Fibroblast of pulmonary artery (primary cell): ENCODE results near the gene COL4A2.

Experiments used
- DNase-seq: peaks from one replicate; pipeline ENCODE4 v3.0.0-alpha.2; 2010; ENCODE audit warnings: low read depth
- H3K4me3 ChIP-seq: replicated peaks from 2 replicates; pipeline ENCODE4 v1.5.1; 2011; ENCODE audit warnings: low read depth, mild to moderate bottlenecking, control low read depth, low read length, moderate library complexity
- TF ChIP-seq, protein P1 (sequence below): IDR thresholded peaks from 2 replicates; pipeline ENCODE4 v1.5.1; 2011; ENCODE audit warnings: mild to moderate bottlenecking, control low read depth, low read length, inconsistent platforms; ENCODE audit errors: missing control alignments

COL4A2 gene

DNA sequence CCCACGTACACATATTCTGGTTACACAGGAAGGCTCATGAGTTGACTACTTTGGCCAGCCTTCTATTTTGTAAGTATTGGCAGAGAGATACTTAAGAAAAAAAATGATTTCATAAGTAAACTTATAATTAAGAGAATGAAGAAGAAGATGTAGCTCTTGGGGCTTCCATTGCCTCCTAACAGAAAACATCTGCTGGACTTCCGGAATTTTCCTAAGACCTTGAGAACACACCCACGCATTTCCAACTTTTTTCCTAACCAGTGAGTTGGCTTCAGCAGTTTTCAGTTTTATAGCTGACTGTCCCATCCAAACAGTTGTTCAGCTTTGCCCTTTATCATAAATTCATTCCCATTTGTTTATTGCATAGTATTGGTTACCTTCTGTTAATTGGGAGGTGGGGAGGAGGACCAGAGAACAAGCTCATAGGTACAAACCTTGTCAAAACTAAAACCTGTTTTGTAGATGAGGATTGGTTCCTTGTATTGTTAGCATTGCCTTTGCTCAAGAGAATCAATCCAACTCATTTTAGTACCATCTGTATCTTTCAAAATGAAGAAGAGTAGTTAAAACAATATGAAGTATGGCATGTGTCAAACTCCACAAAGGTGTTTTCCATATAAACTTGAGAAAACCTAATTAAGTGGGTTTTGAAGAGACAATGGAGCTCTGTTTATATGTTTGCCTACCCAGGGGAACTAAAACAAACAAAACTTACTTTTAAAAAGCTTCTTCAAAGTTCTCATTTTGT is 93.9 kb downstream of the COL4A2 start:
- TF ChIP-seq, protein P1, sequence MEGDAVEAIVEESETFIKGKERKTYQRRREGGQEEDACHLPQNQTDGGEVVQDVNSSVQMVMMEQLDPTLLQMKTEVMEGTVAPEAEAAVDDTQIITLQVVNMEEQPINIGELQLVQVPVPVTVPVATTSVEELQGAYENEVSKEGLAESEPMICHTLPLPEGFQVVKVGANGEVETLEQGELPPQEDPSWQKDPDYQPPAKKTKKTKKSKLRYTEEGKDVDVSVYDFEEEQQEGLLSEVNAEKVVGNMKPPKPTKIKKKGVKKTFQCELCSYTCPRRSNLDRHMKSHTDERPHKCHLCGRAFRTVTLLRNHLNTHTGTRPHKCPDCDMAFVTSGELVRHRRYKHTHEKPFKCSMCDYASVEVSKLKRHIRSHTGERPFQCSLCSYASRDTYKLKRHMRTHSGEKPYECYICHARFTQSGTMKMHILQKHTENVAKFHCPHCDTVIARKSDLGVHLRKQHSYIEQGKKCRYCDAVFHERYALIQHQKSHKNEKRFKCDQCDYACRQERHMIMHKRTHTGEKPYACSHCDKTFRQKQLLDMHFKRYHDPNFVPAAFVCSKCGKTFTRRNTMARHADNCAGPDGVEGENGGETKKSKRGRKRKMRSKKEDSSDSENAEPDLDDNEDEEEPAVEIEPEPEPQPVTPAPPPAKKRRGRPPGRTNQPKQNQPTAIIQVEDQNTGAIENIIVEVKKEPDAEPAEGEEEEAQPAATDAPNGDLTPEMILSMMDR: no peak
- DNase-seq: peak; percentile 95
- H3K4me3 ChIP-seq: no peak overlapping the region

DNA sequence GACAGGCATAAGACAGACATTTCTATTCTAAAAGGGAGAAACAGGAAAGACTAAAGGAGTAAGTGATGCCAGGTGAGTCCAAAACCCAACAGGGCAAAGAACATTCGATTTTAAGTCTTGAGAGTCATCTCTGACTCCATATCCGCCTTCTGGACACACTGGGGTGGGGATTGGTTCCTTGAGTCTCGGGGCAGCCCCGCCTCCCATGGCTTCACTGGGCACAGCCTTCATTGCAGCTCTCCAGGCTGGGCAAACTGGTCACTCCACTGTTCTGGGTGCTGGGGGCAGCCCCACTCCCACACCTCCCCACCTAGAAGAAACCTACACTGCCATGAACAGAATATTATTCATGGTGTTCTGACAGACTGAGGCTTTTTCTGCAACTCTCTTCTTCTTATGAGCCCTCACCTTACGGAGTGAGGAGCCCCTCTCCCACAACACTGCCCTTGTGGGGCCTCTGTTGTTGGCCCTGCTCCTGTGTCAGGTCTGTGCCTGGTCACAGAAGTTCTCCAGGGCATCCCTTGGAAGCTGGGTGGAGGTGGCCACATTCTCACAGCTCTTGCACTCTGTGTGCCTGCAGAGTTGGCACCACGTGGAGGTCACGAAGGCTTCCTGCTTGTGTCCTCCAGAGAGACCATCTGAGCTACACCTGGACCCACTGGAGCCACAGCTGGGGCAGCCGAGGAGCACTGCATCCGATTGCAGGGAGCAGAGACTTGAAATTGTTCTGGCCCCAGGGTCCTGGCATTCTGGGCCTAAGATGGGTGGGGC is 95.4 kb downstream of the COL4A2 start:
- no peak for DNase-seq
- TF ChIP-seq, protein P1: no peak
- no peak overlapping the region for H3K4me3 ChIP-seq

DNA sequence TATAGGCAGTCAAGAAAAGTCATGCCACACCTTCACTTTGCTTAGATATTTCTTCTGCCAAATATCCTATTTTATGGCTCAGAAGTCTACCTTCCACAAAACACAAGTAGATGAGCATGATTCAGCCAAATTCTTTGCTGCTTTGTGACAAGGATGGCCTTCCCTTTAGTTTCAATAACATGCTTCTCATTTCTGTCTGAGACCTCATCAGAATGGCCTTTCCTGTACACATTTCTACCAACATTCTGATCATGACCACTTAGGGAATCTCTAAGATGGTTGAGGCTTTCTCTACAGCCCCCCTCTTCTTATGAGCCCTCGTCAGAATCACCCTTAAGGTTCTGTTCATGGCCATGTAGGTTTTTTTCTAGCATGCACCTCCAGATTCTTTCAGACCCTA is 96.2 kb downstream of the COL4A2 start:
- TF ChIP-seq, protein P1: no peak
- no peak overlapping the region for H3K4me3 ChIP-seq
- peak; percentile 68 for DNase-seq

DNA sequence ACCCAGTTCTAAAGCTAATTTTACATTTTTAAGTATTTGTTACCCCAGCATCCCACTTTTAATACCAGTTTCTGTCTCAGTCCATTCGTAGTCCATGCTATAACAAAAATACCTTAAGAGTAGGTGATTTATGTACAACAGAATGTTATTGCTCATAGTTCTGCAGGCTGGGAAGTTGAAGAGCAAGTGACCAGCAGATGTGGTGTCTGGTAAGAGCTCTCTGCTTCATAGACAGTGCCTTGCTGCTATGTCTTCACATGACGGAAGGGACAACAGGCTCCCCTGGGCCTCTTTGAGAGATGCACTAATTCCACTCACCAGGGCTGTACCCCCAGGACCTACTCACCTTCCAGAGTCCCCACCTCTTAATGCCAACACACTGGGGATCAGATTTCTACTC is 96.6 kb downstream of the COL4A2 start:
- DNase-seq: no peak
- H3K4me3 ChIP-seq: no peak overlapping the region
- TF ChIP-seq, protein P1: no peak

DNA sequence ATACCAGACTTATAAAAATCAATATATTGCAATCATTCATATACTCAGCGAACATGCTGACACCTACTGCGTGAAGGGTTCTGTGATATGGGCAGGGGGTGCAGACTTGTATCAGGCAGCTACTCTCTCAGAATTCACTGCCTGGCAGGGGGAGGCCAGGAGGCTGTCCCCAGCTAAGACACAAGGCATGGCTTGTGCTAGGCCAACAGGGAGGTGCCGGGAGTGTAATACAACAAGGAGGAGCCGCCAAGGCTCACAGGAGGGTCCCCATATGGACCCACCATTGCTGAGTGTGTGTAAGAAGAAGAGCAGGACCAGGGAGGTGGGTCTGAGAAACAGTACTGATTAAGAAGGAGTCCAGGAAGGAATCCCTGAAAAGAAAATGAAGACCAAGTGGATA is 97.2 kb downstream of the COL4A2 start:
- DNase-seq: no peak
- TF ChIP-seq, protein P1: no peak
- no peak overlapping the region for H3K4me3 ChIP-seq

DNA sequence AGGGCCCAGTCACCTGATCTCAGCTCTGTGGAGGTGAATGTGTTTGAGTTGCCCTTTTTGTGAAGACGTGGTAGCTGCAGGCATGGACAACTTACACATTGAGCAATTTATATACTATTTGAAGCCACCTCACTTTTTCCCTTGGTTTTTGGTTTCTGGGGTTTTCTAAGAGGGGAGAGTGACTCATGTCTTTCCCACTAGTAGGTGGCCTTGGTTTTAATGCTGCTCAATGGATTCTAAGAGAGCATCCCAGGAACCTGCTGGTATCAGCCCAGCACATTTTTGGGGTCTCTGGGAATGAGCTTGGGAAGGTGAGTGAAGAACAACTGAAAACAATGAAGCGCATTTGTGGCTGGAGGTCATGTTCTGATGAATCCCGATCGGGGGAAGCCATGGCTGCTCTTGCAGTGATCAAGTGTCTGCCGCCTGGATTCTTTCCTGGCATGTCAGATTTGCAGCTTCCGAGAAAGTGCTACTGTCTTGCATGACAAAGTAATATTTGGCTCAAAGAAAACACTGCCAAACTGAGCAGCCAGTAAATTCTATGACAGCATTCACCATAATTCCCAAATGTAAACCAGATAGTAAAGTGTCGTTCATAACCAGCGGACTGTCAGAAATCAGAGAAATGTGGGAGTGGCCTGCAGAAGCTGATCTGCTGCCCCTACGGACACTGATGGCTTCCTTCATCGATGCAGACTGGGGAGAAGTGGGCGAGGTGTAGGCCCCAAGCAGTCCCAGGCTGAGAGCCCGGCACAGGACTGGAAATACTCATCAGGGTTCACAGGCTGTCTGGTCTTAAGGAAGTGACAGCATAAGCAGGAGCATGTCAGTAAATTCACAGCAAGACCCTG is 98.7 kb downstream of the COL4A2 start:
- peak; percentile 49 for DNase-seq
- TF ChIP-seq, protein P1: no peak
- no peak overlapping the region for H3K4me3 ChIP-seq
